Activated CD8-positive, alpha-beta T cell treated with anti-CD3 and anti-CD28 coated beads for 36 hours (primary cell): ENCODE measurements around the gene H3-3A. TPM values are rescaled to one million over a fixed set of nuclear protein-coding genes. Genes with fewer than 3 reads are reported as not detected.

Experiments used
- ATAC-seq: fragments of 200-7000 bp; cut with Tn5 transposase; one replicate; pipeline ENCODE4 v1.10.0; 2021; ENCODE audit warnings: mild to moderate bottlenecking, moderate library complexity
- CTCF ChIA-PET: fragments of 350-600 bp; sonication (Branson Sonifier 250); formaldehyde crosslinking; loops from one replicate; lab custom pipeline; 2021; ENCODE audit warnings: antibody characterized with exemption; lab: Charles Lee
- POLR2A ChIA-PET: fragments of 350-600 bp; sonication (Branson Sonifier 250); formaldehyde crosslinking; loops from one replicate; lab custom pipeline; 2021; ENCODE audit warnings: antibody characterized with exemption; lab: Charles Lee
- DNase-seq: peaks from one replicate; pipeline ENCODE4 v3.0.0-alpha.2; 2020
- H3K27ac Mint-ChIP-seq: one replicate; pipeline ENCODE4 v1.8.0; 2021; ENCODE audit warnings: mild to moderate bottlenecking, mixed read lengths
- H3K27me3 Mint-ChIP-seq: one replicate; pipeline ENCODE4 v1.8.0; 2021; ENCODE audit warnings: mixed read lengths
- H3K36me3 Mint-ChIP-seq: one replicate; pipeline ENCODE4 v1.8.0; 2021; ENCODE audit warnings: low read depth, mixed read lengths
- H3K4me1 Mint-ChIP-seq: one replicate; pipeline ENCODE4 v1.8.0; 2021; ENCODE audit warnings: low read depth, mixed read lengths
- H3K4me3 Mint-ChIP-seq: one replicate; pipeline ENCODE4 v1.8.0; 2021; ENCODE audit warnings: mild to moderate bottlenecking, moderate library complexity, mixed read lengths
- H3K9me3 Mint-ChIP-seq: one replicate; pipeline ENCODE4 v1.8.0; 2021; ENCODE audit warnings: mixed read lengths
- CTCF ChIP-seq: fragments of 200-600 bp; IDR thresholded peaks from one replicate; pipeline ENCODE4 v1.8.0; 2022; ENCODE audit warnings: antibody characterized with exemption, mild to moderate bottlenecking
- intact Hi-C: fragments of 100-400 bp; cut with micrococcal nuclease; formaldehyde crosslinking; loops from one replicate; pipeline ENCODE4 v1.10.0; 2022
- total RNA-seq, 2 experiments: library from RNA; stranded (reverse); gene quantifications; one replicate each; pipeline ENCODE4 v1.2.3, GENCODE V29; 2021

Gene H3-3A
- total RNA-seq, 2 experiments from 2014 or later: 287 to 308 TPM

GRCh38 chr1:226063977-226064815 lies 1.7 kb downstream of the H3-3A start:
- POLR2A ChIA-PET: interaction anchor here (0.6 to 3.6 kb wide), 15 partner anchors 8 to 365 kb away, joined by 3 to 43 read pairs (median 4); partner anchors contain the start of genes PYCR2 and SDE2
- Mint-ChIP-seq H3K27me3 (no peaks in the 10 kb centered on the region), H3K27ac (peak overlapping the region; percentile 100), H3K9me3 (no peaks in the 10 kb centered on the region), H3K4me3 (peak overlapping the region; percentile 97), H3K36me3 (peaks cover 53% of the 10 kb centered on the region), H3K4me1 (peaks cover 47% of the 10 kb centered on the region)
- no peak for ATAC-seq
- CTCF ChIA-PET: interaction anchor here (0.6 to 6.1 kb wide), 34 partner anchors 8 to 344 kb away, joined by 3 to 67 read pairs (median 6); partner anchors contain the start of genes PARP1, SDE2 and TMEM63A
- DNase-seq: peak; percentile 41
- intact Hi-C loops: loop anchor here (1.0 kb wide), 1 partner anchor 65 kb away; the partner anchor contains the start of gene SDE2
- peak; percentile 77 for TF ChIP-seq CTCF

- Mint-ChIP-seq H3K27me3 (no peaks in the 10 kb centered on the region), H3K4me1 (peaks cover 50% of the 10 kb centered on the region), H3K36me3 (peaks cover 50% of the 10 kb centered on the region), H3K9me3 (no peaks in the 10 kb centered on the region), H3K27ac (peak overlapping the region; percentile 82), H3K4me3 (peak overlapping the region; percentile 97)
- POLR2A ChIA-PET: interaction anchor here (0.9 to 3.2 kb wide), 9 partner anchors 9 to 141 kb away, joined by 3 to 18 read pairs (median 4); partner anchors contain the start of genes PYCR2 and SDE2
- ATAC-seq: peak; percentile 15
- CTCF ChIA-PET: interaction anchor here (0.6 to 6.1 kb wide), 36 partner anchors 9 to 590 kb away, joined by 3 to 67 read pairs (median 6); partner anchors contain the start of genes PARP1, SDE2, SRP9 and TMEM63A
- peak; percentile 60 for TF ChIP-seq CTCF
- DNase-seq: peak; percentile 73
- intact Hi-C loops: loop anchor here (5.0 kb wide), 1 partner anchor 57 kb away; no protein-coding TSS in a partner anchor
Measured at GRCh38 chr1:226064816-226065248, 2.3 kb downstream of the H3-3A start.

- CTCF ChIA-PET: interaction anchor here (0.9 to 6.1 kb wide), 8 partner anchors 17 to 341 kb away, joined by 3 to 67 read pairs (median 19); partner anchors contain the start of gene PARP1
- ATAC-seq: no peak
- H3K36me3 Mint-ChIP-seq: peaks cover 64% of the 10 kb centered on the region
- H3K4me3 Mint-ChIP-seq: peak overlapping the region; percentile 97
- no peaks in the 10 kb centered on the region for H3K27me3 Mint-ChIP-seq
- no peak for TF ChIP-seq CTCF
- POLR2A ChIA-PET: interaction anchor here (0.6 to 3.2 kb wide), 8 partner anchors 10 to 130 kb away, joined by 3 to 16 read pairs (median 4); partner anchors contain the start of gene SDE2
- no peak for DNase-seq
- intact Hi-C loops: loop anchor here (5.0 kb wide), 1 partner anchor 56 kb away; no protein-coding TSS in a partner anchor
- peaks cover 56% of the 10 kb centered on the region for H3K4me1 Mint-ChIP-seq
- no peaks in the 10 kb centered on the region for H3K9me3 Mint-ChIP-seq
- peak overlapping the region; percentile 75 for H3K27ac Mint-ChIP-seq
Measured at GRCh38 chr1:226066415-226067078, 4.0 kb downstream of the H3-3A start.

- peak; percentile 12 for DNase-seq
- ChIA-PET POLR2A (interaction anchor here (1.1 to 3.3 kb wide), 5 partner anchors 9 to 51 kb away, joined by 3 to 18 read pairs (median 4); no protein-coding TSS in a partner anchor), CTCF (interaction anchor here (0.8 to 6.1 kb wide), 6 partner anchors 9 to 82 kb away, joined by 3 to 67 read pairs (median 8); no protein-coding TSS in a partner anchor)
- intact Hi-C loops: loop anchor here (5.0 kb wide), 1 partner anchor 52 kb away; no protein-coding TSS in a partner anchor
- Mint-ChIP-seq H3K9me3 (no peaks in the 10 kb centered on the region), H3K4me3 (peak overlapping the region; percentile 29), H3K36me3 (peaks cover 61% of the 10 kb centered on the region), H3K27ac (peak overlapping the region; percentile 85), H3K27me3 (no peaks in the 10 kb centered on the region), H3K4me1 (peaks cover 55% of the 10 kb centered on the region)
- TF ChIP-seq CTCF: no peak
- peak; percentile 74 for ATAC-seq
Measured at GRCh38 chr1:226069811-226070489, 7.4 kb downstream of the H3-3A start.
